ENCODE measurements around the gene NOP10.

Gene NOP10

DNA sequence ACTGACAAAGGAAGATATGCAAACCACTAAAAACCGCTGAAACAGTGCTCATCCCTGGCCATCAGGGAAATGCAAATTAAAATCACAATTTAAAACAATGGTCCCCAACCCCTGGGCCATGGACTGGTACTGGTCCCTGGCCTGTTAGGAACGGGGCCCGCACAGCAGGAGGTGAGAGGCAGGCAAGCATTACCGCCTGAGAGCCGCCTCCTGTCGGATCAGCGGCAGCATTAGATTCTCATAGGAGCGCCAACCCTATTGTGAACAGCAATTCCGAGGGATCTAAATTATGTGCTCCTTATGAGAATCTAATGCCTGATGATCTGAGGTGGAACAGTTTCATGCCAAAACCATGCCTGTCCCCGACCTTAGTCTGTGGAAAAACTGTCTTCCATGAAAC, 19.7 kb downstream of the NOP10 start:
- no peaks in the 10 kb centered on the region for H3K36me3 ChIP-seq (ENCODE audit: control insufficient read depth in 1 of 2, insufficient read depth in 2 of 2, low read length in 2 of 2)
- no peak overlapping the region for H3K23ac ChIP-seq (ENCODE audit: low read length)
- no peak overlapping the region for H3K18ac ChIP-seq (ENCODE audit: low read length)
- H2BK5ac ChIP-seq (ENCODE audit: low read depth, low read length, poor library complexity): no peak overlapping the region
- H3K4me1 ChIP-seq (ENCODE audit: control insufficient read depth in 1 of 2, insufficient read depth in 2 of 2, low read length in 2 of 2): no peaks in the 10 kb centered on the region
- DNase-seq: no peak
- no peak overlapping the region for H4K91ac ChIP-seq (ENCODE audit: low read depth, low read length)
- no peak overlapping the region for H3K14ac ChIP-seq (ENCODE audit: low read length)
- H4K8ac ChIP-seq (ENCODE audit: low read depth, low read length): no peak overlapping the region
- H3K79me2 ChIP-seq (ENCODE audit: control insufficient read depth, insufficient read depth, low read length, poor library complexity): no peaks in the 10 kb centered on the region
- no CpG with 5 or more reads among the region's 10 CpGs for WGBS (ENCODE audit: extremely low coverage, insufficient coverage, insufficient read length)
- peaks cover 2% of the 10 kb centered on the region for H3K79me1 ChIP-seq (ENCODE audit: low read length)
- H3K9me3 ChIP-seq (ENCODE audit: insufficient read depth, low read depth, low read length): no peaks in the 10 kb centered on the region
- no peak overlapping the region for H2AFZ ChIP-seq (ENCODE audit: insufficient read depth, low read length, poor library complexity)
- H3K4me3 ChIP-seq (ENCODE audit: low read depth, low read length): no peak overlapping the region
- no peak overlapping the region for H2BK12ac ChIP-seq (ENCODE audit: low read length)
- H3K4ac ChIP-seq (ENCODE audit: low read depth, low read length): no peak overlapping the region
- no peak overlapping the region for H3K27ac ChIP-seq (ENCODE audit: low read depth, low read length)
- H3K4me2 ChIP-seq (ENCODE audit: low read length): no peak overlapping the region
- H3K27me3 ChIP-seq (ENCODE audit: insufficient read depth, low read length): no peaks in the 10 kb centered on the region
- H4K12ac ChIP-seq (ENCODE audit: low read depth, low read length): no peak overlapping the region
- no peak overlapping the region for H2BK120ac ChIP-seq (ENCODE audit: insufficient read depth, low read length, poor library complexity)
- H2AK5ac ChIP-seq (ENCODE audit: low read length): no peak overlapping the region
- no peak overlapping the region for H3K9ac ChIP-seq (ENCODE audit: low read length)

DNA sequence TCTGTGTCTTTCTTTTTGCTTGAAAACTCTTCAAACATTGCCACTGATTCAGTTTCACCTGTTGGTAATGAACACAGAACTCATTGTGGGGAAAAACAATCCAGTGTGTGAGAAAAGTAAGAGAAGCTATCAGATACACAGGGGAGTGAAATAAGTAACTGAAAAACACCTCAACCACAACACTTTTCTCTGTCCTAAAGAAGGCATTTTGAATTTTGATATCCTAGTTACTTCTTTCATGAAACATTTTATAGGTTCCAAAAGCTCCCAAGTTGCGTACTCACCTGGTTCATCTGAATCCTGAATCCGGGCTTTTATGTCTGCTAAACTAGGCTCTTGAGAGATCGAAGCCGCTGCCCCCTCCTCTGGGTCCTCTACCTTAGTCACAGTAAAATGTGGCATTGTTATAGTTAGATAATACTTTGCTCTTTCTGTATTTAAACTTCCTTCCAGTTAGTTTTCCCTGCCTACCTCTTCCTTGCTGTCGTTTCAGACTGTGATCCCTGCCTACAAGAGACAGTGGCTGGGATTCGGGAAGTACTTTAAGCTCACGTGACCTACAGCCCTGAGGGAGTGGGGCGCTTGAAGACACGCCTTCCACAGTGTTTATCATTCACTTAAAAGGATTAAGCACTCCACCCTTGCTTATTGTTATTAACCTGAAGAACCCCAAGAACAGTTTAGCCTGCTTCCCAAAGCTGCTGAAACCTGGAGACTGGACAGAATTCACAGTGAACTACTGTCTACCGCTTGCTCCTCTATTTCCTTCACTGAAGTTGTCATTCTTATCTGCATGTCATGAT, 24.5 kb downstream of the NOP10 start:
- Histone ChIP-seq H4K8ac (ENCODE audit: low read depth, low read length) (peak overlapping the region; percentile 57), H3K9ac (ENCODE audit: low read length) (peak overlapping the region; percentile 23), H4K91ac (ENCODE audit: low read depth, low read length) (no peak overlapping the region), H2BK12ac (ENCODE audit: low read length) (no peak overlapping the region), H3K4me3 (ENCODE audit: low read depth, low read length) (no peak overlapping the region), H3K79me1 (ENCODE audit: low read length) (peaks cover 2% of the 10 kb centered on the region), H3K79me2 (ENCODE audit: control insufficient read depth, insufficient read depth, low read length, poor library complexity) (no peaks in the 10 kb centered on the region), H3K9me3 (ENCODE audit: insufficient read depth, low read depth, low read length) (no peaks in the 10 kb centered on the region), H3K4me1 (ENCODE audit: control insufficient read depth in 1 of 2, insufficient read depth in 2 of 2, low read length in 2 of 2) (no peaks in the 10 kb centered on the region), H3K14ac (ENCODE audit: low read length) (no peak overlapping the region), H3K27me3 (ENCODE audit: insufficient read depth, low read length) (no peaks in the 10 kb centered on the region), H3K36me3 (ENCODE audit: control insufficient read depth in 1 of 2, insufficient read depth in 2 of 2, low read length in 2 of 2) (no peaks in the 10 kb centered on the region), H2AFZ (ENCODE audit: insufficient read depth, low read length, poor library complexity) (peak overlapping the region; percentile 84), H2BK5ac (ENCODE audit: low read depth, low read length, poor library complexity) (no peak overlapping the region), H4K12ac (ENCODE audit: low read depth, low read length) (no peak overlapping the region), H3K4me2 (ENCODE audit: low read length) (peak overlapping the region; percentile 78), H3K23ac (ENCODE audit: low read length) (no peak overlapping the region), H3K18ac (ENCODE audit: low read length) (no peak overlapping the region), H3K4ac (ENCODE audit: low read depth, low read length) (no peak overlapping the region), H2BK120ac (ENCODE audit: insufficient read depth, low read length, poor library complexity) (no peak overlapping the region), H2AK5ac (ENCODE audit: low read length) (no peak overlapping the region), H3K27ac (ENCODE audit: low read depth, low read length) (no peak overlapping the region)
- peak; percentile 58 to 79 for DNase-seq
- WGBS (ENCODE audit: extremely low coverage, insufficient coverage, insufficient read length): no CpG with 5 or more reads among the region's 10 CpGs

DNA sequence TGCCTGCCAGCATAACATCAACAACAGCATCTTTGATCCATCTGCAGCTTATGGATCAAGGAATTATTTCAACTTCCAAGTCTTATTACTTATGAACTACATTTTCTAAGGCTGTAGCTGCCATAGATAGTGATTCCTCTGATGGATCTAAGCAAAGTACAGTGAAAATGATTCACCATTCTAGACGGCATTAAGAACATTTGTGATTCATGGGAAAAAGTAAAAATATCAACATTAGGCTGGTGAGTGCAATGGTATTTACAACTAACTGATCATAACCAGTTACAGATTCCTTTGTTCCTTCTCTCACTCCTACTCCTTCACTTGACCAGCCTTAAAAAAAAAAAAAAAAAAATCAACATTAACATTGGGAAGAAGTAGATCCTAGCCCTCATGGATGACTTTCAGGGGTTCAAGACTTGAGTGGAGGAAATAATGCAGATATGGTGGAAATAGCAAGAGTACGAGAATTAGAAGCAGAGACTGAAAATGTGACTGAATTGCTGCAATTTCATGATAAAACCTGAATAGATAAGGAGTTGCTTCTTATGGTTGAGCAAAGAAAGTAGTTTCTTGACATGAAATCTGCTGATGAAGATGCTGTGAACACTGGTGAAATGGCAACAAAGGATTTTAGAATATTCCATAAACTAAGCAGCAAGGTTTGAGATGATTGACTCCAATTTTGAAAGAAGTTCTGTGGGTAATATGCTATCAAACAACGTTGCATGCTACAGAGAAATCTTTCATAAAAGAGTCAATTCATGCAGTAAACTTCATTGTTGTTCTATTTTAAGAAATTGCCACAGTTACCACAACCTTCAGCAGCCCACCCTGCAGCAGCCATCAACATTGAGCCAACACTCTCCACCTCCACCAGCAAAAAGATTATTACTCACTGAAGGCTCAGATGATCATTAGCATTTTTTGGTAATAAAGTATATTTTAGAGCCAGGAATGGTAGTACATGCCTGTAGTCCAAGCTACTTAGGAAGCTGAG, 28.1 kb downstream of the NOP10 start:
- H3K79me2 ChIP-seq (ENCODE audit: control insufficient read depth, insufficient read depth, low read length, poor library complexity): no peaks in the 10 kb centered on the region
- no peak overlapping the region for H3K18ac ChIP-seq (ENCODE audit: low read length)
- peaks cover 2% of the 10 kb centered on the region for H3K79me1 ChIP-seq (ENCODE audit: low read length)
- H2BK5ac ChIP-seq (ENCODE audit: low read depth, low read length, poor library complexity): no peak overlapping the region
- H3K4me2 ChIP-seq (ENCODE audit: low read length): no peak overlapping the region
- no peak overlapping the region for H3K4ac ChIP-seq (ENCODE audit: low read depth, low read length)
- H3K36me3 ChIP-seq (ENCODE audit: control insufficient read depth in 1 of 2, insufficient read depth in 2 of 2, low read length in 2 of 2): no peaks in the 10 kb centered on the region
- H2BK120ac ChIP-seq (ENCODE audit: insufficient read depth, low read length, poor library complexity): no peak overlapping the region
- H2BK12ac ChIP-seq (ENCODE audit: low read length): no peak overlapping the region
- WGBS (ENCODE audit: extremely low coverage, insufficient coverage, insufficient read length): no CpG with 5 or more reads among the region's 3 CpGs
- no peak overlapping the region for H2AFZ ChIP-seq (ENCODE audit: insufficient read depth, low read length, poor library complexity)
- H3K27ac ChIP-seq (ENCODE audit: low read depth, low read length): no peak overlapping the region
- no peak overlapping the region for H3K23ac ChIP-seq (ENCODE audit: low read length)
- H3K9me3 ChIP-seq (ENCODE audit: insufficient read depth, low read depth, low read length): no peaks in the 10 kb centered on the region
- H3K14ac ChIP-seq (ENCODE audit: low read length): no peak overlapping the region
- no peak overlapping the region for H4K12ac ChIP-seq (ENCODE audit: low read depth, low read length)
- no peak overlapping the region for H4K91ac ChIP-seq (ENCODE audit: low read depth, low read length)
- H3K9ac ChIP-seq (ENCODE audit: low read length): no peak overlapping the region
- H3K27me3 ChIP-seq (ENCODE audit: insufficient read depth, low read length): no peaks in the 10 kb centered on the region
- no peaks in the 10 kb centered on the region for H3K4me1 ChIP-seq (ENCODE audit: control insufficient read depth in 1 of 2, insufficient read depth in 2 of 2, low read length in 2 of 2)
- no peak for DNase-seq
- H3K4me3 ChIP-seq (ENCODE audit: low read depth, low read length): no peak overlapping the region
- H4K8ac ChIP-seq (ENCODE audit: low read depth, low read length): no peak overlapping the region
- H2AK5ac ChIP-seq (ENCODE audit: low read length): no peak overlapping the region

DNA sequence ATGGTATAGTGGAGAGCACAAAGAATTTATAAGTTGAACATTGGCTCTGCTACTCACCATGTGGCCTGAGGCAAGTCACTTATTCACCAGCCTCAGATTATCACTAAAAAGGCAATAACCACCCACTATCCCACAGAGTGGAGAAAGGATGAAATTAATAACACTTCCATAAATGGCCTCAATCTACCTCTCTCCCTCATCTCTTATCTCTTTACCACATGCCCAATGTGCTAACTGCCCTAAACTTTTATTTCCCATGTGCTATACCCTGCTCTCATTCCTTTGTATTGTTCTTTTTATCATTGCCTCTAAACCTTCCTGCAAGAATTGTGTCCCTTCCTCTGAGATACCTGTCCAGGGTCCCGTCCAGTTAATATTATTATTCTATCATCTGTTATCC, 31.4 kb downstream of the NOP10 start:
- Histone ChIP-seq H3K27me3 (ENCODE audit: insufficient read depth, low read length) (no peaks in the 10 kb centered on the region), H3K14ac (ENCODE audit: low read length) (no peak overlapping the region), H3K9me3 (ENCODE audit: insufficient read depth, low read depth, low read length) (no peaks in the 10 kb centered on the region), H3K4me1 (ENCODE audit: control insufficient read depth in 1 of 2, insufficient read depth in 2 of 2, low read length in 2 of 2) (no peaks in the 10 kb centered on the region), H3K36me3 (ENCODE audit: control insufficient read depth in 1 of 2, insufficient read depth in 2 of 2, low read length in 2 of 2) (no peaks in the 10 kb centered on the region), H3K23ac (ENCODE audit: low read length) (no peak overlapping the region), H2BK120ac (ENCODE audit: insufficient read depth, low read length, poor library complexity) (no peak overlapping the region), H3K79me2 (ENCODE audit: control insufficient read depth, insufficient read depth, low read length, poor library complexity) (no peaks in the 10 kb centered on the region), H4K8ac (ENCODE audit: low read depth, low read length) (no peak overlapping the region), H2AFZ (ENCODE audit: insufficient read depth, low read length, poor library complexity) (no peak overlapping the region), H3K4me3 (ENCODE audit: low read depth, low read length) (no peak overlapping the region), H3K79me1 (ENCODE audit: low read length) (no peaks in the 10 kb centered on the region), H3K9ac (ENCODE audit: low read length) (no peak overlapping the region), H4K91ac (ENCODE audit: low read depth, low read length) (no peak overlapping the region), H3K4ac (ENCODE audit: low read depth, low read length) (no peak overlapping the region), H4K12ac (ENCODE audit: low read depth, low read length) (no peak overlapping the region), H3K18ac (ENCODE audit: low read length) (no peak overlapping the region), H2BK12ac (ENCODE audit: low read length) (no peak overlapping the region), H2AK5ac (ENCODE audit: low read length) (no peak overlapping the region), H3K27ac (ENCODE audit: low read depth, low read length) (no peak overlapping the region), H3K4me2 (ENCODE audit: low read length) (no peak overlapping the region), H2BK5ac (ENCODE audit: low read depth, low read length, poor library complexity) (no peak overlapping the region)
- no CpG with 5 or more reads among the region's 1 CpG for WGBS (ENCODE audit: extremely low coverage, insufficient coverage, insufficient read length)
- DNase-seq: no peak
